Activated naive CD4-positive, alpha-beta T cell treated with anti-CD3 and anti-CD28 coated beads, Interleukin-2, amount 10 ng/mL, durations not matched to agents 7 days and 5 days (primary cell): Measurements from ENCODE around the gene LMBR1.
A peak's percentile ranks its signal among the peaks of the same experiment; 100 is the strongest.
"Not testable (repeated sequence)": the region's sequence is repeated elsewhere in the genome, so short reads cannot be mapped to it uniquely, and the experiment has no call there.

Experiments used
- CTCF ChIA-PET: fragments of 350-600 bp; sonication (Branson Sonifier 250); formaldehyde crosslinking; loops from one replicate; lab custom pipeline; 2021; ENCODE audit warnings: antibody characterized with exemption; lab: Charles Lee
- DNase-seq: peaks from one replicate; pipeline ENCODE4 v3.0.0-alpha.2; 2020
- H3K27ac Mint-ChIP-seq: one replicate; pipeline ENCODE4 v1.8.0; 2021; ENCODE audit warnings: mild to moderate bottlenecking, moderate library complexity, mixed read lengths
- H3K27me3 Mint-ChIP-seq: one replicate; pipeline ENCODE4 v1.8.0; 2021; ENCODE audit warnings: mild to moderate bottlenecking, mixed read lengths
- H3K36me3 Mint-ChIP-seq: one replicate; pipeline ENCODE4 v1.8.0; 2021; ENCODE audit warnings: mixed read lengths
- H3K4me1 Mint-ChIP-seq: one replicate; pipeline ENCODE4 v1.8.0; 2021; ENCODE audit warnings: mixed read lengths
- H3K4me3 Mint-ChIP-seq: one replicate; pipeline ENCODE4 v1.8.0; 2021; ENCODE audit warnings: mild to moderate bottlenecking, moderate library complexity, mixed read lengths
- H3K9me3 Mint-ChIP-seq: one replicate; pipeline ENCODE4 v1.8.0; 2021; ENCODE audit warnings: mixed read lengths

LMBR1 gene

GRCh38 chr7:156920487-156921373 is 27.7 kb upstream of the LMBR1 start:
- H3K4me1 Mint-ChIP-seq: peaks cover 32% of the 10 kb centered on the region
- not testable (repeated sequence) for H3K27ac Mint-ChIP-seq
- H3K27me3 Mint-ChIP-seq: peaks cover 61% of the 10 kb centered on the region

GRCh38 chr7:156920076-156920475 is 27.1 kb upstream of the LMBR1 start:
- peaks cover 3% of the 10 kb centered on the region for H3K9me3 Mint-ChIP-seq
- peaks cover 32% of the 10 kb centered on the region for H3K4me1 Mint-ChIP-seq
- CTCF ChIA-PET: interaction anchor here (1.4 to 1.9 kb wide), 2 partner anchors 27 to 31 kb away, joined by 4 read pairs; partner anchors contain the start of gene LMBR1
- no peaks in the 10 kb centered on the region for H3K36me3 Mint-ChIP-seq
- H3K27ac Mint-ChIP-seq: no peak overlapping the region
- peaks cover 62% of the 10 kb centered on the region for H3K27me3 Mint-ChIP-seq
- no peak for DNase-seq
- no peak overlapping the region for H3K4me3 Mint-ChIP-seq

More at GRCh38 chr7:156920487-156921373, 27.7 kb upstream of the LMBR1 start:
- H3K9me3 Mint-ChIP-seq, H3K36me3 Mint-ChIP-seq, DNase-seq, H3K4me3 Mint-ChIP-seq: not testable (repeated sequence)
- CTCF ChIA-PET: interaction anchor here (0.7 to 1.9 kb wide), 3 partner anchors 26 to 30 kb away, joined by 3 to 4 read pairs (median 4); partner anchors contain the start of gene LMBR1

- CTCF ChIA-PET: interaction anchor here (1.4 kb wide), 1 partner anchor 31 kb away, joined by 4 read pairs; no protein-coding TSS in a partner anchor
- no peaks in the 10 kb centered on the region for H3K36me3 Mint-ChIP-seq
- DNase-seq: no peak
- no peak overlapping the region for H3K27ac Mint-ChIP-seq
- peaks cover 60% of the 10 kb centered on the region for H3K27me3 Mint-ChIP-seq
- H3K9me3 Mint-ChIP-seq: peaks cover 3% of the 10 kb centered on the region
- peaks cover 28% of the 10 kb centered on the region for H3K4me1 Mint-ChIP-seq
- H3K4me3 Mint-ChIP-seq: no peak overlapping the region
Measured at GRCh38 chr7:156919132-156919713, 26.2 kb upstream of the LMBR1 start.

GRCh38 chr7:156918635-156919034 is 25.7 kb upstream of the LMBR1 start:
- H3K27me3 Mint-ChIP-seq: peaks cover 60% of the 10 kb centered on the region
- no peak overlapping the region for H3K4me3 Mint-ChIP-seq
- no peak for DNase-seq
- no peak overlapping the region for H3K27ac Mint-ChIP-seq
- peaks cover 3% of the 10 kb centered on the region for H3K9me3 Mint-ChIP-seq
- peaks cover 23% of the 10 kb centered on the region for H3K4me1 Mint-ChIP-seq
- H3K36me3 Mint-ChIP-seq: no peaks in the 10 kb centered on the region
- CTCF ChIA-PET: no interaction called here

- H3K9me3 Mint-ChIP-seq, DNase-seq, CTCF ChIA-PET, H3K4me1 Mint-ChIP-seq, H3K4me3 Mint-ChIP-seq, H3K36me3 Mint-ChIP-seq, H3K27ac Mint-ChIP-seq: not testable (repeated sequence)
- H3K27me3 Mint-ChIP-seq: peaks cover 24% of the 10 kb centered on the region
Measured at GRCh38 chr7:156909574-156910252, 16.7 kb upstream of the LMBR1 start.

GRCh38 chr7:156907656-156908055 is 14.7 kb upstream of the LMBR1 start:
- Mint-ChIP-seq H3K36me3 (no peaks in the 10 kb centered on the region), H3K9me3 (peaks cover 1% of the 10 kb centered on the region), H3K4me3 (no peak overlapping the region), H3K4me1 (peaks cover 15% of the 10 kb centered on the region), H3K27me3 (peaks cover 20% of the 10 kb centered on the region), H3K27ac (no peak overlapping the region)
- no peak for DNase-seq
- CTCF ChIA-PET: interaction anchor here (0.8 kb wide), 1 partner anchor 64 kb away, joined by 3 read pairs; no protein-coding TSS in a partner anchor

- CTCF ChIA-PET: no interaction called here
Measured at GRCh38 chr7:156906200-156906649, 13.2 kb upstream of the LMBR1 start.

GRCh38 chr7:156903232-156903909 is 10.4 kb upstream of the LMBR1 start:
- Mint-ChIP-seq H3K4me1 (peaks cover 16% of the 10 kb centered on the region), H3K36me3 (no peaks in the 10 kb centered on the region), H3K9me3 (no peaks in the 10 kb centered on the region), H3K4me3 (no peak overlapping the region), H3K27me3 (peaks cover 33% of the 10 kb centered on the region), H3K27ac (peak overlapping the region; percentile 1)
- DNase-seq: peak; percentile 55
- CTCF ChIA-PET: interaction anchor here (0.7 kb wide), 1 partner anchor 124 kb away, joined by 3 read pairs; no protein-coding TSS in a partner anchor

More at GRCh38 chr7:156906200-156906649, 13.2 kb upstream of the LMBR1 start:
- Mint-ChIP-seq H3K27ac (no peak overlapping the region), H3K9me3 (peaks cover 1% of the 10 kb centered on the region), H3K4me1 (peaks cover 21% of the 10 kb centered on the region), H3K4me3 (no peak overlapping the region), H3K27me3 (peaks cover 20% of the 10 kb centered on the region), H3K36me3 (no peaks in the 10 kb centered on the region)
- DNase-seq: no peak

GRCh38 chr7:156900093-156900492 is 7.1 kb upstream of the LMBR1 start:
- DNase-seq, H3K9me3 Mint-ChIP-seq, H3K36me3 Mint-ChIP-seq, CTCF ChIA-PET, H3K27ac Mint-ChIP-seq, H3K4me3 Mint-ChIP-seq: not testable (repeated sequence)
- H3K4me1 Mint-ChIP-seq: peaks cover 34% of the 10 kb centered on the region
- peaks cover 29% of the 10 kb centered on the region for H3K27me3 Mint-ChIP-seq

GRCh38 chr7:156898938-156899337 is 6.0 kb upstream of the LMBR1 start:
- Mint-ChIP-seq H3K27me3 (peaks cover 29% of the 10 kb centered on the region), H3K36me3 (no peaks in the 10 kb centered on the region), H3K27ac (no peak overlapping the region), H3K4me3 (no peak overlapping the region), H3K9me3 (no peaks in the 10 kb centered on the region), H3K4me1 (peaks cover 44% of the 10 kb centered on the region)
- no peak for DNase-seq
- CTCF ChIA-PET: no interaction called here

- Mint-ChIP-seq H3K4me1 (peaks cover 40% of the 10 kb centered on the region), H3K27ac (no peak overlapping the region), H3K36me3 (no peaks in the 10 kb centered on the region), H3K27me3 (peaks cover 25% of the 10 kb centered on the region), H3K9me3 (no peaks in the 10 kb centered on the region), H3K4me3 (no peak overlapping the region)
- CTCF ChIA-PET: no interaction called here
- DNase-seq: no peak
Measured at GRCh38 chr7:156897673-156898072, 4.7 kb upstream of the LMBR1 start.

GRCh38 chr7:156896388-156897022 is 3.5 kb upstream of the LMBR1 start:
- Mint-ChIP-seq H3K4me3 (no peak overlapping the region), H3K27me3 (peaks cover 21% of the 10 kb centered on the region), H3K36me3 (no peaks in the 10 kb centered on the region), H3K9me3 (no peaks in the 10 kb centered on the region), H3K27ac (no peak overlapping the region), H3K4me1 (peaks cover 40% of the 10 kb centered on the region)
- CTCF ChIA-PET: interaction anchor here (0.8 kb wide), 1 partner anchor 41 kb away, joined by 3 read pairs; no protein-coding TSS in a partner anchor
- no peak for DNase-seq
